GM19455 (cell line): ENCODE results near the gene GGT6.
"Not testable (repeated sequence)": the region's sequence is repeated elsewhere in the genome, so short reads cannot be mapped to it uniquely, and the experiment has no call there.

ENCODE experiments used
- ATAC-seq: cut with Tn5 transposase; IDR thresholded peaks from one replicate; pipeline ENCODE4 v1.9.1; 2021; ENCODE audit not compliant: unreplicated experiment

GGT6 gene

GRCh38 chr17:4560421-4560820 lies at the start of gene GGT6:
Gene GGT6 (minus strand): TSS chr17:4560577. CDS start chr17:4560521, 56 bp downstream.
- ATAC-seq, result no peak

GRCh38 chr17:4610162-4610561 lies 49.8 kb upstream of the GGT6 start:
- ATAC-seq, result no peak

GRCh38 chr17:4609761-4610160 lies 49.4 kb upstream of the GGT6 start:
- no peak for ATAC-seq

GRCh38 chr17:4607773-4608187 lies 47.4 kb upstream of the GGT6 start:
- no peak for ATAC-seq

GRCh38 chr17:4607261-4607741 lies 46.9 kb upstream of the GGT6 start:
- no peak for ATAC-seq

DNA sequence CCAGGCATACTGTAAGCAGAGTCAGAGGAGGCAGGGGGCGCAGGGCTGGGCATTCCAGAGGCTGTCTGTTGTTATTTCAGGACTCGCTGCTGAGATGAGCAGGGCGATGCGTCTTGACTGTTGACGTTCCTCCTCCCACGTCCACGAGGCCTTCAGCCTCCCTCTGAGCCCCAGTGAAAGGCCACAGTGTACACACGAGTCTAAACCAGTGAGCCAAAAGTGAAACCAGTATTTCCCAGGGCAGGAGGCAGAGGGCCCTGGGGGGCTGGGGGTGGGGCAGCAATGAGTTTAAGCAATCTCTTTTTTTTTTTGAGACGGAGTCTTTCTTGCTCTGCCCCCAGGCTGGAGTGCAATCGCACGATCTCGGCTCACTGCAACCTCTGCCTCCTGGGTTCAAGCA lies 45.4 kb upstream of the GGT6 start:
- no peak for ATAC-seq

DNA sequence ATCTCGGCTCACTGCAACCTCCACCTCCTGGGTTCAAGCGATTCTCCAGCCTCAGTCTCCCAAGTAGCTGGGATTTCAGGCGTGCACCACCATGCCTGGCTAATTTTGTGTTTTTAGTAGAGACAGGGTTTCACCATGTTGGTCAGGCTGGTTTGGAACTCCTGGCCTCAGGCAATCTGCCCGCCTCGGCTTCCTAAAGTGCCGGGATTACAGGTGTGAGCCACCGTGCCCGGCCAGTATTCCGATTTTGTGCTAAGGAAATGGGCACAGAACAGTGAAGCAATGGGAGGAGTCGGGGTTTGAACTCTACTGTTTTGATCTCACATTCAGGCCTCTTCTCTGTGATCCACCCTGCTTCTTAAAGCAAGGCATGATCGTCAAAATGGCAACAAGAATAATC lies 44.4 kb upstream of the GGT6 start:
- not testable (repeated sequence) for ATAC-seq

- no peak for ATAC-seq
Measured at GRCh38 chr17:4604111-4604644, 43.8 kb upstream of the GGT6 start.

DNA sequence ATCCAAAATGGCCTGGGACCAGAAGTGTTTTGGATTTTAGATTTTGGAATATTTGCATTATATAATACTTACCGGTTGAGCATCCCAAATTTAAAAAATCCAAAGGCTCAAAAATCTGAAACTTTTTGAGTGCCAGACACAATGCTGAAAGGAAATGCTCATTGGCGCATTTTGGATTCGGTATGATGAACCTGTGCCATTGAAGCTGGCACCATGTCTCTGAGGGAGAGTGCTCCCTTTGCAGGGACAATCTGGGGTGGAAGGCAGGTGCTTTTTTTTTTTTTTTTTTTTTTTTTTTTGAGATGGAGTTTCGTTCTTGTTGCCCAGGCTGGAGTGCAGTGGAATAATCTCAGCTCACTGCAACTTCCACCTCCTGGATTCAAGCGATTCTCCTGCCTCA lies 41.7 kb upstream of the GGT6 start:
- no peak for ATAC-seq

- no peak for ATAC-seq
Measured at GRCh38 chr17:4601326-4601725, 40.9 kb upstream of the GGT6 start.

GRCh38 chr17:4600563-4600962 lies 40.2 kb upstream of the GGT6 start:
- ATAC-seq, result no peak

DNA sequence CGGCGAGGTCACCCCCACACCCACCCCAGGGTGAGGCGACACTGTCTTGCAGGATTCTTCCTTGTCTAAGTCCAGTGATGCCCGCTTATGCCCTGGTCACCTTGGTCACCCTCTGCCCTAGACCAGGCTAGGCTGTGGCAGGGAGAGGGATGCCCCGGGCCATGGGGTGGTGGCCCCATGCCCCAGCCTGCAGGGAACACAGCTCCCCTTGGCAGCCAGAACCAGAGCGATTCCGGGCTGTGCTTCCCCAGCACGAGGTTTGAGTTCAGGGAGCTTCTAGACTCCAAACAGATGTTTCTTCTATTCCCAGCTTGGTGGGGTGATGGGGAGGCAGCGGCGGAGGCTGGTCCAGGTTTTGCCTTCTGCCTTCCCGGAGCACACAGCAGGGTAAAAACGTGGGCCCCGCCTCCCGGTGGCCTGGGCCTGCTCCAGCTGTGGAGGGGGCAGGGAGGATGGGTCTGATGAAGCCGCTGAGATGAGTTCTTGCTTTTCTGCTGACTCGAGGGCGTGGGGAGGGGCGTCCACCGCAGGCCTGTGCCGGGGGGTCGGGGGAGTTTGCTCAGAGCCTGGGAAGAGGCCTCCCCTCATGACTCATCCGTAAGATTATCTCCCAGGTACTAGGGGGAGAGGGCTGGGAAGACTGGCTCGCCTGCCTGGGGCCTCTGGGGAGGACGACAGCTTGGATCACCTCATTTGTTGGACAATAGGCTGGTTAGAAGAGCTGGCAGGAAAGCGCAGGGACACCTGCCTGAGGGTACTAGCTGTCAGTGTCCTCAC lies 39.3 kb upstream of the GGT6 start:
- ATAC-seq, result no peak

GRCh38 chr17:4598776-4599504 lies 38.6 kb upstream of the GGT6 start:
- ATAC-seq, result no peak

- ATAC-seq, result no peak
Measured at GRCh38 chr17:4597975-4598374, 37.6 kb upstream of the GGT6 start.

GRCh38 chr17:4596636-4597380 lies 36.4 kb upstream of the GGT6 start:
- no peak for ATAC-seq

GRCh38 chr17:4595685-4596342 lies 35.4 kb upstream of the GGT6 start:
- ATAC-seq, result not testable (repeated sequence)

DNA sequence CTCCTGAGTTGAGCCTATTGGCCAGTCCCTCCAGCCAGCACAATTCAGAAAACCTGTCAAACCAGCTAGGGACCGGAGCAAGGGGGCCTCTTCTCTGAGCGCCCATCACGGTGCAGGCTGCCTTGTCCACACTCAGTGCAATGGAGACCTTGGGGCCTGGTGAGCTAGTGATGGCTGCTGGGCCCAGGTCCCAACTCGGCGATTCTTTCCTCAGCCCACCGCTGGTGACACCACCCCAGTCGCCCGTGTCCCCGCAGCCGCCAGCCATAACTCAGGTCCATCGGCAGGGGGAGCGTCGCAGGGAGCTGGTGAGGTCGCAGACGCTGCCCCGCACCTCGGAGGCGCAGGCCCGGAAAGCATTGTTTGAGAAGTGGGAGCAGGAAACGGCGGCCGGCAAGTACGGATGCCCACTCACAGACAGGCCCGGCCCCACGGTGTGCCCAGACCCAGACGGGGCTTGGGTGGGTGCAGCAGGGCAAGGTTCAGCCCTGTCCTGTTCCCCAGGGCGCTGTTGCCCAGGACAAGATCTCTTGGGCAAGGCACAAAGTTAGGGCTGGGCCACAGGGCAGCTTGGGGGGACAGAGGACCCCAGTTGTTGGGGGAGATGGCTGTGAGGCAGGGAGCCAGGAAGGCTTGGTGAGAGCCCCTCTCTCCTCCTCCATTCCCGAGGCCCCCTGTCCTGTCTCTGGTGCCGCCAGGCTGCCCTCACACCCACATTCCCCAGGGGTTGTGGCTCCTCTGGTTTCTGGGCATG lies 34.7 kb upstream of the GGT6 start:
- no peak for ATAC-seq

DNA sequence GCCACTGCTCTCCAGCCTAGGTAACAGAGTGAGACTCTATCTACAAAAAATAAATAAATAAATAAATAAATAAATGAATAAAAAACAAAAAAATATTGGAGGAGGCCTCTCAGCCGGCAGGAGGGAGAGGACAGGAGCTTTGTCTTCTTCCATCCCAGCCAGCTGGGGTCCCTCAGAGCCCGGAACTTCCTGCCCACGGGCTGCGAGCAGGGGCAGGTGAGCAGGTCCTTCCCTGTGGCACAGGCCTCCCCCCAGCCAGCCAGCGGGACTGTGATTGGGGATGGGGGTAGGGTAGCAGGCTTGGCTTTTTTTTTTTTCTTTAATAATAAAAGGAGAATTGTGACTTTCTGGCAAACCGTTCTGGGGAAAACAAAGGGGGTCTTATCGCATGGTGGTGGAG lies 34.0 kb upstream of the GGT6 start:
- ATAC-seq, result no peak

- ATAC-seq, result no peak
Measured at GRCh38 chr17:4593021-4593421, 32.6 kb upstream of the GGT6 start.
